Measurements from ENCODE around the gene FXYD6. TPM values are rescaled to one million over a fixed set of nuclear protein-coding genes. Genes with fewer than 3 reads are reported as not detected.

Gene FXYD6
- total and polyA plus RNA-seq, 3 donors from 2014 or later = 186 to 439 (median 191) TPM

DNA sequence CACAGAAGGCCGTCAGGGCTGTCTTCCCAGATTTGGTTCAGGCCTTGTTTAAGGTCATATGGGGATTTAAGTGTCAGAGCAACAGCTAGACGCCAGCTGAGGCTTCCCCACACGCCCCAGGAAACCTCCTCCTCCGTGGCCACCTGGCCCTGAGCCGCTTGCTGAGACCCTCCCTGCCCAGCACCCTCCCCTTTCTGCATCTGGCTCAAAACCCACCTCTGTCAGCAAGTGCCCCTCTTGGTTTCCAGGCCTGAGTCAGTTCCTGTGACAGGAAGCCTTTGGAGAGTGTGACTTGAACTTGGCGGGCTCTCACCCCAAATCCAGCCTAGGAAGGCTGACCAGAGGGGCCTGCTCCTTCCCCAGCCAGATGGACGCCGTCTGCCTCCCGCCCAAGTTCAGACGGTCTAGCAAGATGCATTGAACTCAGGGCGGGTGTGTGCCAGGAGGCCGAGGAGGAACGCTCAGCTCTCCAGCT is 52.5 kb downstream of the FXYD6 start:
- no peak for TF ChIP-seq POLR2A (IDR thresholded peaks at IDR 0.05)
- TF ChIP-seq, protein P1, sequence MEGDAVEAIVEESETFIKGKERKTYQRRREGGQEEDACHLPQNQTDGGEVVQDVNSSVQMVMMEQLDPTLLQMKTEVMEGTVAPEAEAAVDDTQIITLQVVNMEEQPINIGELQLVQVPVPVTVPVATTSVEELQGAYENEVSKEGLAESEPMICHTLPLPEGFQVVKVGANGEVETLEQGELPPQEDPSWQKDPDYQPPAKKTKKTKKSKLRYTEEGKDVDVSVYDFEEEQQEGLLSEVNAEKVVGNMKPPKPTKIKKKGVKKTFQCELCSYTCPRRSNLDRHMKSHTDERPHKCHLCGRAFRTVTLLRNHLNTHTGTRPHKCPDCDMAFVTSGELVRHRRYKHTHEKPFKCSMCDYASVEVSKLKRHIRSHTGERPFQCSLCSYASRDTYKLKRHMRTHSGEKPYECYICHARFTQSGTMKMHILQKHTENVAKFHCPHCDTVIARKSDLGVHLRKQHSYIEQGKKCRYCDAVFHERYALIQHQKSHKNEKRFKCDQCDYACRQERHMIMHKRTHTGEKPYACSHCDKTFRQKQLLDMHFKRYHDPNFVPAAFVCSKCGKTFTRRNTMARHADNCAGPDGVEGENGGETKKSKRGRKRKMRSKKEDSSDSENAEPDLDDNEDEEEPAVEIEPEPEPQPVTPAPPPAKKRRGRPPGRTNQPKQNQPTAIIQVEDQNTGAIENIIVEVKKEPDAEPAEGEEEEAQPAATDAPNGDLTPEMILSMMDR (IDR thresholded peaks at IDR 0.05) = no peak
- no peaks in the 10 kb centered on the region for H3K9me3 ChIP-seq
- peak overlapping the region in 1 of 2 donors; percentile 42 for H3K27ac ChIP-seq
- H3K27me3 ChIP-seq = no peaks in the 10 kb centered on the region
- WGBS, 2 donors = 41 to 55% methylated on average over 13 of the region's 13 CpGs
- no peak overlapping the region for H3K4me3 ChIP-seq
- H3K4me1 ChIP-seq = peaks cover 24% of the 10 kb centered on the region
- intact Hi-C loops (cut with DNase I; ENCODE audit: low total_unique reads) = no loop called here
- DNase-seq = peak; percentile 64
- H3K36me3 ChIP-seq (ENCODE audit: low read depth, missing control alignments) = no peaks in the 10 kb centered on the region

DNA sequence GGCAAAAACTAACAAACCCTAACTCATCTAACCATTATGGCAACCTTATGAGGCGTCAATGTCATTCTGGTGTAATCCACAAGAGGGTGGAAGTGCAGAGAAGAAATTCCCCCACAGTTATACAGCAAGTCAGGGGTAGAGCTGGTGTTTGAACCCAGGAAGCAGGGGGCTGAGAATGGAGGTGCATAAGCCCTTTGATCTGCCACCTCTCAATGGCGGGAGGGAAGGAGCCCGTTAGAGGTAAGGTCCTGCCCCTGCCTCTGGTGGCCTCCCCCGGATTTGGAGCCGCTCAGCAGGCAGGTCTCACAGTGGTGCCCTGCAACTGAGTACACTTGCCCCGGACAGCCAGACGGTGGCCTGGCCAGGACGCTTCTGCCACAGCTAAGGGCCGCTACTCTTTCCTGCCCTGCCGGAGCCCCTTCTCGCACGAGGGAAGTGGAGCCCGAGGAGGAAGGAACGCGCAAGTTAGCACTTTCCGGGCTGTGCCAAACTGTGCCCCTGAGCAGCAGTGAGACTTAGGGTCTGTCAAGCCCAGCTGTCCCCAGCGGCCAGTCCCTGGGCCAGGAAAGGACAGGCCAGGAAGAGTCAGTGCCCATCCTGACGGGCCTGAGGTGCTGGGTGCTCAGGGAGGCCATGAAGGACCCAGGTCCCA is 53.0 kb downstream of the FXYD6 start:
- Histone ChIP-seq H3K9me3 (no peaks in the 10 kb centered on the region), H3K36me3 (ENCODE audit: low read depth, missing control alignments) (no peaks in the 10 kb centered on the region), H3K4me3 (no peak overlapping the region), H3K4me1 (peaks cover 21% of the 10 kb centered on the region), H3K27me3 (no peaks in the 10 kb centered on the region), H3K27ac (peak overlapping the region in 1 of 2 donors; percentile 42)
- WGBS, 2 donors = 55 to 64% methylated on average over 3 to 18 of the region's 18 CpGs
- intact Hi-C loops (cut with DNase I; ENCODE audit: low total_unique reads) = no loop called here
- DNase-seq = peak; percentile 12
- TF ChIP-seq, protein P1 (IDR thresholded peaks at IDR 0.05) = peak in 1 of 3 experiments; percentile 41
- TF ChIP-seq POLR2A (IDR thresholded peaks at IDR 0.05) = no peak

DNA sequence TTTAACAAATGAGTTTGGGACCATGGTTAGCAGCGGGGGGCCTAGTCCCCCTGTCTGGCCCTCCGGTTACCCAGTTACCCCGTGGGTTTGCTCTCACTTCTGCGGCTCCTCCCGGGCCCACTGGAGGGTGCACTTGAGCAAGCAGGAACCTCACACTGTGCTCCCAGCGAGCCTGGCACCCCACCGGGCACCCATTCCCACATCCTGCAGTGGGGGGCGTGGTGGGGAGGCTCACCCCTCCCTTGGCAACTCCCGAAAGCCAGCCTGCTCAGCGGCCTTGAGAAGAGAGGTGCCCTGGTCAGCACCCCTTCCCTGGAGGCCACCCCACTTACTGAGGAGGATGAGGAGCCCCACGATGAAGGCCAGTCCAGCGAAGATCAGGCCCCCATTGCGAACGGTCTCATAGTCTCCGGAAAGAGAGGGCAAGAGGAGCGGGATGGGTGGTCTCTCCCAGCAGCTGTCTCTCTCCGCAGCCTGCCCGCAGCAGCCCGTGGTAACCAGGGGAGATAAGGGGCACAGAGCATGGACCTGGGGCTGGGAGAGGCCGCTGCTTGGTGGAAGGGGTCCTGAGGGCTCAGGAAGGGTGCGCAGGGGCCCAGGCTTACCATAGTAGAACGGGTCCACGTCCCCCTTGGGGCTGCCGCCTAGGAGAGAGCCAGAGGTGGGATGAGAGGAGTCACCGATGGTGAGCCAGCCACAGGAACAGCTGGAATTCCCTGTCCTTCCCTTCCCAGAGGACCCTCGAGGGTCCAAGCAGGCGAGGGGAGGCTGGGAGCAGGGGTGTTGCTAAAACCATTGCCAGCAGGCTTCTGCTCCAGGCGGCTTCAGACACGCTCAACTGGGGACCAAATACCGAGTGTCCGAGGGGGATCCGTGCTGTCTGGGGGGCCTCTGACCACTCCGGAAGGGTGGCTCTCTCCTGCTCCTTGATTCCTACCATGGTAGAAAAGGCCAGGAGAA is 54.1 kb downstream of the FXYD6 start:
- Histone ChIP-seq H3K36me3 (ENCODE audit: low read depth, missing control alignments) (no peaks in the 10 kb centered on the region), H3K4me1 (peaks cover 25% of the 10 kb centered on the region), H3K4me3 (no peak overlapping the region), H3K9me3 (no peaks in the 10 kb centered on the region), H3K27ac (no peak overlapping the region), H3K27me3 (no peaks in the 10 kb centered on the region)
- intact Hi-C loops (cut with DNase I; ENCODE audit: low total_unique reads) = no loop called here
- WGBS, 2 donors = 83 to 87% methylated on average over 20 to 33 of the region's 33 CpGs
- TF ChIP-seq POLR2A (IDR thresholded peaks at IDR 0.05) = no peak
- TF ChIP-seq, protein P1 (IDR thresholded peaks at IDR 0.05) = peak; percentile 15 to 55 (median 29)
- DNase-seq = peak; percentile 59

DNA sequence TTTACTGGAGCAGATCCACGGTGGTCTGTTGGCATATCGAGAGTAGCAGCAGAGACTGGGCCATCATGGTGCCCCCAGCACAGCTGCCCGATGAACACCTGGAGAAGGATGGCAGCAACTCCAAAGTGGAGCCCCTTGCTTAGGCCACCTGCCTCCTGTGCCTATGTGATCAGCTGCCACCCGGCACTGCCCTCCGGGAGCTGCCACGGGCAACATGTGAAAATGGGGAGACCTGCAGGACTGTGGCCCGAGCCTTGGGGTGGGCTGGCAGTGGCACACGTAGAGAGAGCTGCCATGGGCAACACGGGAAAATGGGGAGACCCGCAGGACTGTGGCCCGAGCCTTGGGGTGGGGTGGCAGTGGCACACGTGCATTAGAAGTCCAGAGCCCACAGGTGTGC is 55.0 kb downstream of the FXYD6 start:
- Histone ChIP-seq H3K4me1 (peaks cover 32% of the 10 kb centered on the region), H3K4me3 (no peak overlapping the region), H3K27ac (no peak overlapping the region), H3K9me3 (no peaks in the 10 kb centered on the region), H3K27me3 (no peaks in the 10 kb centered on the region), H3K36me3 (ENCODE audit: low read depth, missing control alignments) (no peaks in the 10 kb centered on the region)
- WGBS, 2 donors = 55 to 87% methylated on average over 2 to 12 of the region's 12 CpGs
- no peak for TF ChIP-seq POLR2A (IDR thresholded peaks at IDR 0.05)
- TF ChIP-seq, protein P1 (IDR thresholded peaks at IDR 0.05) = no peak
- DNase-seq = no peak
- intact Hi-C loops (cut with DNase I; ENCODE audit: low total_unique reads) = no loop called here

Measured in testis (tissue), 3 donors.